ENCODE measurements around the gene DNAJC25.

The DNAJC25 gene

GRCh38 chr9:111627260-111627963, 3.7 kb upstream of the DNAJC25 start:
- Histone ChIP-seq H3K27ac (no peak overlapping the region), H3K4me3 (no peak overlapping the region)
- no peak for DNase-seq (ENCODE audit: low spot score)
- no peak for TF ChIP-seq CTCF (IDR thresholded peaks at IDR 0.05)

GRCh38 chr9:111628411-111628810, 2.7 kb upstream of the DNAJC25 start:
- Histone ChIP-seq H3K4me3 (no peak overlapping the region), H3K27ac (no peak overlapping the region)
- DNase-seq (ENCODE audit: low spot score): no peak
- TF ChIP-seq CTCF (IDR thresholded peaks at IDR 0.05): no peak

- peak overlapping the region; percentile 95 for H3K4me3 ChIP-seq
- no peak for TF ChIP-seq CTCF (IDR thresholded peaks at IDR 0.05)
- no peak for DNase-seq (ENCODE audit: low spot score)
- peak overlapping the region; percentile 76 to 95 for H3K27ac ChIP-seq
Measured at GRCh38 chr9:111630182-111630963, 761 bp upstream of the DNAJC25 start.

GRCh38 chr9:111630964-111631213, 245 bp upstream of the DNAJC25 start:
- Histone ChIP-seq H3K4me3 (peak overlapping the region; percentile 95), H3K27ac (peak overlapping the region; percentile 76 to 95)
- no peak for DNase-seq (ENCODE audit: low spot score)
- no peak for TF ChIP-seq CTCF (IDR thresholded peaks at IDR 0.05)

- Histone ChIP-seq H3K27ac (peak overlapping the region; percentile 76 to 95), H3K4me3 (peak overlapping the region; percentile 95)
- TF ChIP-seq CTCF (IDR thresholded peaks at IDR 0.05): no peak
- DNase-seq (ENCODE audit: low spot score): no peak
Measured at GRCh38 chr9:111632060-111632459, 926 bp downstream of the DNAJC25 start.

- Histone ChIP-seq H3K27ac (no peak overlapping the region), H3K4me3 (peak overlapping the region; percentile 13)
- DNase-seq (ENCODE audit: low spot score): no peak
- TF ChIP-seq CTCF (IDR thresholded peaks at IDR 0.05): no peak
Measured at GRCh38 chr9:111632695-111633388, 1.7 kb downstream of the DNAJC25 start.

Data from coronary artery (tissue), 2 donors.